HepG2 (cell line): ENCODE data around the gene PHF19. TPM values are rescaled to one million over a fixed set of nuclear protein-coding genes. Genes with fewer than 3 reads are reported as not detected.

Experiments
- ATAC-seq: fragments of 200-7000 bp; cut with Tn5 transposase; 3 replicates; pipeline ENCODE4 v1.9.1; 2020; ENCODE audit warnings: mild to moderate bottlenecking, moderate library complexity
- BruUV-seq: library from RNA; stranded (reverse); fragments of 400-500 nt; replicated peaks from 2 replicates; lab custom pipeline; 2021; lab: Mats Ljungman, UMichigan
- CTCF ChIA-PET: fragments of 300-600 bp; formaldehyde crosslinking; extraction: SDS; loops from one replicate; lab custom pipeline; 2021; ENCODE audit warnings: low total read pairs, inconsistent platforms, low intra/inter-chr PET ratio; lab: Yijun Ruan, JAX
- POLR2A ChIA-PET: fragments of 350-600 bp; sonication (Branson Sonifier 250); formaldehyde crosslinking; loops from one replicate; lab custom pipeline; 2020; ENCODE audit warnings: antibody characterized with exemption, inconsistent platforms; lab: Yijun Ruan, JAX
- DNase-seq: peaks from one replicate; pipeline ENCODE4 v3.0.0-alpha.2; 2015; ENCODE audit warnings: low spot score
- FAIRE-seq: peaks from 3 replicates; lab custom pipeline; 2011; peaks lifted over from hg19 to GRCh38; lab: Jason Lieb, UNC
- H2AFZ ChIP-seq: one replicate; pipeline ENCODE4 v1.6.1; 2011; ENCODE audit warnings: low read length, inconsistent platforms
- H3K27ac ChIP-seq: fragments of 300-600 bp; 3 replicates; pipeline ENCODE4 v1.8.0; 2011; ENCODE audit warnings: mixed run types, mild to moderate bottlenecking, mixed read lengths, low read length, inconsistent platforms; ENCODE audit not compliant: insufficient read depth; ENCODE audit errors: extremely low read length
- H3K27me3 ChIP-seq, 2 experiments: fragments of 200-600 bp in 1 of 2; 2 replicates in 1 of 2; 3 replicates in 1 of 2; pipeline versions ENCODE4 v1.6.0 to v1.8.0; 2011; ENCODE audit warnings: low read length in 2 of 2, mild to moderate bottlenecking in 2 of 2, moderate library complexity in 2 of 2, inconsistent platforms in 1 of 2; ENCODE audit not compliant: insufficient read depth in 2 of 2, control insufficient read depth in 1 of 2
- H3K36me3 ChIP-seq, 2 experiments: fragments of 200-600 bp in 1 of 2; replicated peaks in 1 of 2; 2 replicates in 1 of 2; 3 replicates in 1 of 2; pipeline versions ENCODE4 v1.5.1 to v1.8.0; 2011; ENCODE audit warnings: low read length in 2 of 2, inconsistent platforms in 1 of 2; ENCODE audit not compliant: insufficient read depth in 2 of 2, control insufficient read depth in 1 of 2
- H3K4me1 ChIP-seq: 2 replicates; pipeline ENCODE4 v1.5.1; 2012; ENCODE audit warnings: low read length, inconsistent platforms; ENCODE audit not compliant: insufficient read depth
- H3K4me2 ChIP-seq: 2 replicates; pipeline ENCODE4 v1.6.0; 2011; ENCODE audit warnings: low read depth, low read length, inconsistent platforms
- H3K4me3 ChIP-seq, 3 experiments: fragments of 200-600 bp in 1 of 3; sonication (generic), shearing (Covaris generic) in 1 of 3; replicated peaks in 1 of 3; 2 replicates each; pipeline ENCODE4 v1.5.1; 2011 to 2016; ENCODE audit warnings: low read length in 3 of 3, inconsistent platforms in 2 of 3, low read depth in 2 of 3, mild to moderate bottlenecking in 2 of 3, control low read depth in 1 of 3, mixed read lengths in 1 of 3; ENCODE audit not compliant: insufficient read depth in 1 of 3
- H3K79me2 ChIP-seq: one replicate; pipeline ENCODE4 v1.6.1; 2011; ENCODE audit warnings: low read length, inconsistent platforms; ENCODE audit not compliant: insufficient read depth
- H3K9ac ChIP-seq: 2 replicates; pipeline ENCODE4 v1.6.0; 2011; ENCODE audit warnings: mild to moderate bottlenecking, low read depth, low read length, inconsistent platforms; ENCODE audit not compliant: insufficient read depth
- H3K9me3 ChIP-seq: 2 replicates; pipeline ENCODE4 v1.5.1; 2012; ENCODE audit warnings: mild to moderate bottlenecking, low read length
- H4K20me1 ChIP-seq: 2 replicates; pipeline ENCODE4 v1.6.0; 2011; ENCODE audit warnings: inconsistent platforms, mild to moderate bottlenecking, low read length, moderate library complexity; ENCODE audit not compliant: insufficient read depth
- ATF7-NPFF ChIP-seq: sonication (generic); formaldehyde crosslinking; IDR thresholded peaks from 2 replicates; pipeline ENCODE4 v1.8.1; 2023; ENCODE audit warnings: mild to moderate bottlenecking, low read depth, missing genetic modification reagents, moderate library complexity
- CREB1 ChIP-seq, 2 experiments: fragments of 450-650 bp in 1 of 2; IDR thresholded peaks; 2 replicates each; pipeline ENCODE4 v1.6.1; 2016 to 2017; ENCODE audit warnings: control low read depth in 1 of 2, mild to moderate bottlenecking in 1 of 2, missing compliant biosample characterization in 1 of 2, missing genetic modification characterization in 1 of 2
- DDIT3 ChIP-seq: sonication (generic); formaldehyde crosslinking; IDR thresholded peaks from 2 replicates; pipeline ENCODE4 v1.4.0; 2020; ENCODE audit warnings: mild to moderate bottlenecking, missing genetic modification reagents
- KDM1A ChIP-seq: IDR thresholded peaks from 2 replicates; pipeline ENCODE4 v1.6.1; 2016; ENCODE audit warnings: missing compliant biosample characterization
- PHF8 ChIP-seq: sonication (generic); formaldehyde crosslinking; IDR thresholded peaks from 2 replicates; pipeline ENCODE4 v1.5.0; 2020; ENCODE audit warnings: missing genetic modification reagents
- RAD21 ChIP-seq: fragments of 450-650 bp; formaldehyde crosslinking; IDR thresholded peaks from 2 replicates; pipeline ENCODE4 v1.5.0; 2020; ENCODE audit warnings: mild to moderate bottlenecking
- RBM22 ChIP-seq: fragments of 200-400 bp; formaldehyde crosslinking; optimal IDR thresholded peaks from 2 replicates; pipeline ENCODE3; 2017; ENCODE audit warnings: mild to moderate bottlenecking, low read length, moderate library complexity
- ZNF235 ChIP-seq: sonication (generic); formaldehyde crosslinking; IDR thresholded peaks from 2 replicates; pipeline ENCODE4 v1.8.1; 2023; ENCODE audit warnings: mild to moderate bottlenecking, missing genetic modification reagents, borderline replicate concordance
- ZNF275 ChIP-seq: sonication (generic); formaldehyde crosslinking; IDR thresholded peaks from 2 replicates; pipeline ENCODE4 v1.8.0; 2022; ENCODE audit warnings: missing genetic modification reagents, mild to moderate bottlenecking, inconsistent platforms, borderline replicate concordance
- ZNF30 ChIP-seq: sonication (generic); formaldehyde crosslinking; IDR thresholded peaks from 2 replicates; pipeline ENCODE4 v1.5.0; 2020; ENCODE audit warnings: mild to moderate bottlenecking, missing genetic modification reagents
- ZNF543 ChIP-seq: sonication (generic); formaldehyde crosslinking; IDR thresholded peaks from 2 replicates; pipeline ENCODE4 v1.4.0; 2020; ENCODE audit warnings: mild to moderate bottlenecking, missing genetic modification reagents
- ZNF644 ChIP-seq: IDR thresholded peaks from 2 replicates; pipeline ENCODE4 v1.6.1; 2016; ENCODE audit warnings: low read depth
- ZNF768 ChIP-seq: sonication (generic); formaldehyde crosslinking; IDR thresholded peaks from 2 replicates; pipeline ENCODE4 v1.4.0; 2020; ENCODE audit warnings: missing genetic modification reagents
- ZUFSP ChIP-seq: sonication (generic); formaldehyde crosslinking; IDR thresholded peaks from 2 replicates; pipeline ENCODE4 v1.9.0; 2021; ENCODE audit warnings: missing genetic modification reagents, mild to moderate bottlenecking, borderline replicate concordance
- WGBS: methylation state at CpG from one replicate; pipeline ENCODE4 v1.1.6; 2017; ENCODE audit warnings: low lambda C conversion rate; 5-methylcytosine and 5-hydroxymethylcytosine counted together
- in situ Hi-C: cut with HindIII; loops from 2 replicates; pipeline ENCODE4 v1.10.0; 2017; ENCODE audit warnings: low pct_unique_long_range_greater_than_20kb; ENCODE audit not compliant: extremely low pct_ligation_motif_present
- intact Hi-C: fragments of 100-400 bp; cut with micrococcal nuclease; formaldehyde crosslinking; loops from one replicate; pipeline ENCODE4 v1.10.0; 2022; ENCODE audit not compliant: unreplicated experiment
- polyA plus RNA-seq, 8 experiments: library from polyadenylated mRNA; depleted of rRNA in 3 of 8; stranded (reverse) in 7 of 8; unstranded in 1 of 8; fragments of >200 nt; fragmentation: Illumina TruSeq in 4 of 8; extraction: Trizol in 4 of 8; gene quantifications; 2 replicates each; pipeline versions ENCODE4 v1.2.1 to v1.2.3, GENCODE V29; 2011 to 2016; ENCODE audit warnings: low read depth in 4 of 8, missing spikeins in 1 of 8, mixed read lengths in 1 of 8; ENCODE audit not compliant: insufficient read depth in 1 of 8
- total RNA-seq, 5 experiments: library from RNA; depleted of rRNA; stranded (reverse); fragments of >200 nt; fragmentation: Illumina TruSeq; extraction: Trizol; gene quantifications; 2 replicates each; pipeline ENCODE4 v1.2.3, GENCODE V29; 2016; ENCODE audit warnings: low read depth in 1 of 5

Gene PHF19
- total and polyA plus RNA-seq, 2 of the 13 experiments (the other 11 are each of a cell fraction or from before 2014, with no cell fraction given): 29.7 to 41.3 TPM

GRCh38 chr9:120911295-120911837, 34.4 kb upstream of the PHF19 start:
- intact Hi-C loops: no loop called here
- 44% methylated on average over 4 of the region's 9 CpGs for WGBS
- Histone ChIP-seq H3K9ac (no peak overlapping the region), H3K27ac (no peak overlapping the region), H2AFZ (no peak overlapping the region), H3K27me3 (no peaks in the 10 kb centered on the region), H3K36me3 (no peaks in the 10 kb centered on the region), H3K79me2 (no peaks in the 10 kb centered on the region), H3K9me3 (no peaks in the 10 kb centered on the region), H3K4me3 (no peak overlapping the region), H3K4me1 (0 out of 2 replicates have a peak, but pooled peaks cover 12% of the 10 kb centered on the region), H4K20me1 (no peaks in the 10 kb centered on the region), H3K4me2 (no peak overlapping the region)
- TF ChIP-seq ATF7-NPFF (CRISPR knock-in tag) (no peak), RBM22 (no peak), CREB1 (IDR thresholded peaks at IDR 0.05) (no peak), CREB1 (CRISPR knock-in tag; IDR thresholded peaks at IDR 0.05) (no peak), RAD21 (CRISPR knock-in tag) (no peak), ZNF768 (CRISPR knock-in tag) (no peak), PHF8 (CRISPR knock-in tag) (no peak), KDM1A (no peak), ZNF644 (CRISPR knock-in tag) (no peak), ZNF543 (no peak)
- BruUV-seq: no TSS peak
- no peak for ATAC-seq
- POLR2A ChIA-PET: no interaction called here
- FAIRE-seq: no peak
- CTCF ChIA-PET: no interaction called here
- in situ Hi-C loops: no loop called here
- DNase-seq: no peak

GRCh38 chr9:120910643-120911042, 33.7 kb upstream of the PHF19 start:
- CTCF ChIA-PET: no interaction called here
- H3K4me3 ChIP-seq: no peak overlapping the region
- POLR2A ChIA-PET: no interaction called here
- no peaks in the 10 kb centered on the region for H4K20me1 ChIP-seq
- H3K79me2 ChIP-seq: no peaks in the 10 kb centered on the region
- H3K36me3 ChIP-seq: no peaks in the 10 kb centered on the region
- no peak for FAIRE-seq
- no peak overlapping the region for H2AFZ ChIP-seq
- H3K9me3 ChIP-seq: no peaks in the 10 kb centered on the region
- no peak overlapping the region for H3K27ac ChIP-seq
- no peaks in the 10 kb centered on the region for H3K27me3 ChIP-seq
- BruUV-seq: no TSS peak
- DNase-seq: no peak
- 58% methylated on average over 3 of the region's 3 CpGs for WGBS
- ATAC-seq: no peak
- no peak overlapping the region for H3K4me2 ChIP-seq
- intact Hi-C loops (no loop called here), in situ Hi-C loops (no loop called here)
- H3K9ac ChIP-seq: no peak overlapping the region
- 0 out of 2 replicates have a peak, but pooled peaks cover 7% of the 10 kb centered on the region for H3K4me1 ChIP-seq
- no peak for TF ChIP-seq ZUFSP (CRISPR knock-in tag)
- TF ChIP-seq DDIT3 (CRISPR knock-in tag): no peak
- no peak for TF ChIP-seq ZNF275 (CRISPR knock-in tag)
- no peak for TF ChIP-seq ZNF30 (CRISPR knock-in tag)
- TF ChIP-seq ZNF235: no peak
